Diencephalon (tissue), 1 donor: ENCODE measurements around the gene FAM174C. TPM values are rescaled to one million over a fixed set of nuclear protein-coding genes. Genes with fewer than 3 reads are reported as not detected.

Experiments used
- total RNA-seq: library from RNA; depleted of rRNA; stranded (reverse); fragments of >200 nt; gene quantifications from one replicate; pipeline ENCODE4 v1.2.3, GENCODE V29; 2014

The FAM174C gene
- 5.8 TPM for total RNA-seq

GRCh38 chr19:1275260-1275975 is at the start of gene FAM174C:
Gene FAM174C (plus strand): TSS chr19:1275530. CDS start chr19:1275550, 20 bp downstream.

GRCh38 chr19:1237754-1238368 is 37.5 kb upstream of the FAM174C start, which contains the start of gene CBARP:
Gene CBARP (minus strand): TSS chr19:1238005. CDS start chr19:1236100, 1,905 bp downstream.

DNA sequence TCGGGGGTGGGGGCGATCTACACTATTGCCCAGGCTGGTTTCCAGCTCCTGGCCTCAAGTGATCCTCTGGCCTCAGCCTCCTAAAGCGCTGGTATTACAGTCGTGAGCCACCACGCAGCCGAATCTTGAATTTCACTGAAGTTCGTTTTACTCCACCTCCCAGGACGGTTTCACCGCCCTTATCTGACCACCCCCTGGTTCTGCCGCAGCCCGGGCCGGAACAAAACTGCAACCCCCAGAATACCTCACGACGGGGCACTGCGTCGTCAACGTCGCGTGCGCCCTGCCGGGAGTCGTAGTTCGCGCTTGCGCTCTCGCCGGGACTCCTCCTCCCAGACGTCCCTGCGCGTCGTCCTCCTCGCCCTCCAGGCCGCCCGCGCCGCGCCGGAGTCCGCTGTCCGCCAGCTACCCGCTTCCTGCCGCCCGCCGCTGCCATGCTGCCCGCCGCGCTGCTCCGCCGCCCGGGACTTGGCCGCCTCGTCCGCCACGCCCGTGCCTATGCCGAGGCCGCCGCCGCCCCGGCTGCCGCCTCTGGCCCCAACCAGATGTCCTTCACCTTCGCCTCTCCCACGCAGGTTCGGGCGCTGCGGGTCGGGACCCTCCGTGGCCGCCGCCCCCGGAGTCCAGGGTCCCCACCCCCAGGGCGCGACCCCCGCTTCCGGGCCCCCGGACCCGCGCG is 33.8 kb upstream of the FAM174C start, which contains the start of gene ATP5F1D:
Gene ATP5F1D (plus strand): TSS at position 335 of the 679 bp plus-strand sequence. CDS start 100 bp downstream, at position 435.

DNA sequence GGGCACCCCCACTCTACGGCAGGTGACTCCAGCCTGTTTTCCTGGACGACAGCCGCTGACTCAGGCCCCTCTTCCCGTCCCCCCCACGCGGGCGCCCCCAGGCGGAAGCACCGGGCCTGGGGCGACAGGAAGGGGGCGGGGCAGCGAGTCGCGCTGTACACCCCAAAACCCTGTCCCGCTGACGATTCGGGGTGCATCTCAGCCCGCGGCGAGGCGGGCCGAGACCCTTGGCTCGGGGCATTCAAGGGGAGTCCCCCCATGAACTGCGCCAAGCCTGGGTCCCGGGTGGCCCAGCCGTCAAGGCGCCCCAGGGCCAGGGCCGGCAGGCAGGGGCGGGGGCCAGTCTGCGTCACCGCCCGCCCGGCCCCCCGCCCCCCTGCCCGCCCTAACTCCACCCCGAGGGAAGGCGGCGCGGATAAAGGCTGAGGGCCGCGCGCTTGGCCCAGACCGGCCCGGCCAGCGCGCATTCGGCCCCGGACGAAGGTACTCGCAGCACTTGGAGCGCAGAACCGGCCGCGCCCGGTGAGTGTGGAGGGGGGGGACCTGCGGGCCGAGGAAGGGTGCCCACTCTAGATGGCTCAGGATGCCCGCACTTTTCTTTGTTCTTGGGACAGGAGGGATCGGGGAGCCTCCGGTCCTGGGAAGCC is 27.1 kb upstream of the FAM174C start, which contains the start of gene MIDN:
Gene MIDN (plus strand): TSS at position 445 of the 647 bp plus-strand sequence. CDS start 1,714 bp downstream, outside the sequence.

GRCh38 chr19:1269065-1269477 is 6.3 kb upstream of the FAM174C start, which contains the start of gene CIRBP:
Gene CIRBP (plus strand): TSS chr19:1269332. CDS start chr19:1270934, 1,602 bp downstream.

GRCh38 chr19:1285737-1286360 is 10.5 kb downstream of the FAM174C start, which contains the start of gene EFNA2:
Gene EFNA2 (plus strand): TSS chr19:1285873. CDS start chr19:1286169, 296 bp downstream.

Other genes with a start within 250 kb of the FAM174C start
- 18.2 TPM for gene CNN2, start 248.9 kb upstream of the FAM174C start, total RNA-seq
- 11.8 TPM for gene ABCA7, start 235.4 kb upstream of the FAM174C start, total RNA-seq
- gene ARHGAP45, start 208.4 kb upstream of the FAM174C start, total RNA-seq, result 2.5 TPM
- 55.4 TPM for gene POLR2E, start 180.2 kb upstream of the FAM174C start, total RNA-seq
- gene GPX4, start 171.5 kb upstream of the FAM174C start, total RNA-seq, result 187 TPM
- gene SBNO2, start 101.3 kb upstream of the FAM174C start, total RNA-seq, result 4.4 TPM
- gene STK11, start 69.8 kb upstream of the FAM174C start, total RNA-seq, result 45.7 TPM
- gene CBARP, start 37.5 kb upstream of the FAM174C start, total RNA-seq, result 12.9 TPM
- 18.5 TPM for gene ATP5F1D, start 33.8 kb upstream of the FAM174C start, total RNA-seq
- gene MIDN, start 26.9 kb upstream of the FAM174C start, total RNA-seq, result 14.1 TPM
- 512 TPM for gene CIRBP, start 6.2 kb upstream of the FAM174C start, total RNA-seq
- gene EFNA2, start 10.3 kb downstream of the FAM174C start, total RNA-seq, result 12.5 TPM
- gene NDUFS7, start 108.4 kb downstream of the FAM174C start, total RNA-seq, result 44.8 TPM
- 22.1 TPM for gene GAMT, start 126.0 kb downstream of the FAM174C start, total RNA-seq
- gene DAZAP1, start 132.1 kb downstream of the FAM174C start, total RNA-seq, result 27.2 TPM
- gene RPS15, start 162.9 kb downstream of the FAM174C start, total RNA-seq, result 300 TPM
- 122 TPM for gene APC2, start 174.6 kb downstream of the FAM174C start, total RNA-seq
- 22.8 TPM for gene C19orf25, start 203.7 kb downstream of the FAM174C start, total RNA-seq
- gene PCSK4, start 214.8 kb downstream of the FAM174C start, total RNA-seq, result 3.9 TPM
- 5.1 TPM for gene REEP6, start 215.7 kb downstream of the FAM174C start, total RNA-seq
- gene ADAMTSL5, start 237.5 kb downstream of the FAM174C start, total RNA-seq, result not detected
- 0.23 TPM for gene PLK5, start 248.5 kb downstream of the FAM174C start, total RNA-seq